NCI-H226 (cell line): ENCODE results near the gene SUCLG2.

Source experiments
- DNase-seq: peaks from one replicate; pipeline ENCODE4 v3.0.0-alpha.2; 2015

SUCLG2 gene

DNA sequence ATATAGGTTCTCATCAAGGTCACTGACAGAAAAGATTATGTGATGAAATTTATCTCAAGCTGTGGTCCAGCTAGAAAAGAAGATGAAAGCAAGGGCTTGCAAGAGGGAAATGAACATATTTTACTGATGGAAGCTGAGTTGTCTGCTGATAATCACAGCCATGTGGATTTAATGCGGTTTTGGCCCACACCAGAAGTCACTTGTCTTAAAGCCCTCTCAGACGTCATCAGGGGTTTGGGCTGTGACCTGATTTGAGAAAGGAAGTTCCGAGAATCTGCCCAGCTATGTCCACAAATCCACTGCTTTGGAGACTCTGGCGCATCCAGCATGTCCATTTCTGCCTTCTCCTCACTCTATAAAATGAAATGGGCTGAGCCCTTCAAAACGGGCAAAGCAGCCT is 278.4 kb downstream of the SUCLG2 start:
- DNase-seq = no peak

DNA sequence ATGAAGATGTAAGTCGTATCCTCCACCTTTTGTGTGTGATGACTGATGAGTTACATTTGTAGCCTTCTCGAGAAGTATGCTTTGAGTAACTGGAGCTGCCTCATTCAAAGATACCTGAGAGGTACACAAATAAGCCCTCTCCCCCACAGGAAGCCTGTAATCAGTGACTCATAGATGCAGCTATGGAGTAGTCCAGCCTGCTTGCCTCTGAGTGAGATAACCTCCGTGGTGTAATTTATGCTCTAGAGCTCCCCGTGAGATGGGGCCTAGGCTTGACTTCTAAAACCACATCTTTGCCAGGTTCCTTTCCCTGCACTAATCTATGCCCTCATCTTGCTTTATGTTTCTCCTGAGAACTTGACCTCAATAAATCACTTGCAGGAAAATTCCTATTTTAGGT is 291.7 kb downstream of the SUCLG2 start:
- DNase-seq = peak; percentile 88

DNA sequence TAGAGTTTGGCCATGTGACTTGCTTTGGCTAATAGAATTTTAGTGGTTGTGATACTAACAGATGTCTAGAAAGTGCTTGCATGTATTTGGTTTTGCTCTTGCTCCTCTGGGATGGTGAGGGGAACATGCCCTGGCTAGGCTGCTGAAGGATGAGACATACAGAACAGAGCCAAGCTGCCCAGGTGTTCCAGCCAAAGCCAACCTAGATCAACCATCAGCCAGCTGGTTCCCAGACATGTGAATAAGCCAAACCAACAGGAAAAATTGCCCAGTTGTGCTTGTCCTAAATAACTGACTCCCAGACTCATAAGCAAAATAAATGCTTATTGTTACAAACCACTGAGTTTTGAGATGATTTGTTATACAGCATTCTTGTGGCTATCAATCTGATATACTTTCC is 292.6 kb downstream of the SUCLG2 start:
- DNase-seq = no peak

DNA sequence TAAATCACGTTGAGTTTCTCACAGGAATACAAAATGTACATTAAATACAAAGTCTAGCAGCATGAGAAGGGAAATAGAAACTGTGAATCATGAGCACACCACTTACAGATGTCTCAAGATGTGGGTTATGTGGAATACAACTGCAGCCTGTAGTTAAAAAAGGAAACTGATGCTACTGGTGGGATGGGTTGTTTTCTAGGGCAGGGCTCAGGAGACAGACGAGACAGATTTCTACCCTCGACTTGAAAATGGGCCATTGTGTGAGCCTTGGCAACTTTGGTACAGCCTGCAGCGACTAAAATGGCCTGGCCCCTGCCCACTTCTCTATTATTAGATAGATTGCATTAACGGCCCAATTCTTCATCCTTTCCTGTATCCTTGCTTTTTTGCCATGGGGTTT is 293.1 kb downstream of the SUCLG2 start:
- DNase-seq = no peak

DNA sequence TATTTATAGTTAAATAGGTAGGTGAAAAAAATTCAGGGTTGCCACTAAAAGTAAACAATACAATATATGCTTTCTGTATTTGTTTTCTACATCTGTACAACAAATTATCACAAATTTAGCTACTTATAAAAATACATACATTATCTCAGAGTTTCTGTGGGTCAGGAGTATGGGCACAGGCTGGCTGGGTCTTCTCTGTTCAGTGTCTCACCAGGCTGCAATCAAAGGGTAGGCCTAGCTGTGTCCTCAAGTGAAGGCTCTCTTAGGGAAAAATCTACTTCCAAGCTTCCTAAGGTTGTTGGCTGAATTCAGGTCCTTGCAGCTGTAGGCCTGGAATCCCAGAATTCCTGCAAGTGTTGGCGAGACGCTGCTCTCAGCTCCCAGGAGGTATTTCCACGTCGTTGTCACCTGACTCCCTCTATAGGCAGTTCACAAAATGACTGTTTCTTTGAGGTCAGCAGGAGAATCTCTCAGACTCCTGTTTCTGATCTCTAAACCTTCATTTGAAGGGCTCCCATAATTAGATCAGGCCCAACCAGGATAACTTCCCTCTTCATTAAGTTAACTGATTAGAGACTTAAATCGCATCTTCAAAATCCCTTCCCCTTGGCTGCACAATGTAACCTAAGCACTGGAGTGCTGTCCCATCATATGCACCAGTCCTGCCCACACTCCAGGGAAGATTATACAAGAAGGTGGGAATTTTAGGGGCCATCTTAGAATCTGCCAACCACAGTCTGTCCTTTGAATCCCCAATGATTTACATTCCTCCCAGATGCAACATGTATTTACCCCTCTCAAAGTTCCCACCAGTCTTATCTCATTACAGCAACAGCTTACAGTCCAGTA is 296.6 kb downstream of the SUCLG2 start:
- peak; percentile 5 for DNase-seq

DNA sequence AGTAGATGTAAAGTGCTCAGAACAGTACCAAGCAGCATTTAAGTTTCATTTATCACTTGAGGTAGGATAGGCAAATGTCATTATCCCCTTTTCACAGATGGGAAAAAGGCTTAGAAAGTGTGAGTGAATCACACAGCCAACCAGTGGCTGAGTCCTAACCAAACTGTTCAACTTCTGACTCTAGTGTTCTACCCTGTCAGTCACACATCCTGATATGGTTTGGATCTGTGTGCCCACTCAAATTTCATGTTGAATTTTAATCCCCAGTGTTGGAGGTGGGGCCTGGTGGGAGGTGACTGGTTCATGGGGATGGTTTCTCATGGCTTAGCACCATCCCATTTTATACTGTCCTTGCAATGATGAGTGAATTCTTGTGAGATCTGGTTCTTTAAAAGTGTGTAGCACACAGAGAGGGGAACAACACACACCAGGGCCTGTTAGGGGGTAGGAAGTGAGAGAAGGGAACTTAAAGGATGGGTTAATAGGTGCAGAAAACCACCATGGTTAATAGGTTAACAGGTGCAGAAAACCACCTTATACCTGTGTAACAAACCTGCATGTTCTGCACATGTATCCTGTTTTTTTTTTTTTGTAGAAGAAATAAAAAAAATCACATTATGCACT is 304.7 kb downstream of the SUCLG2 start:
- DNase-seq = peak; percentile 40

DNA sequence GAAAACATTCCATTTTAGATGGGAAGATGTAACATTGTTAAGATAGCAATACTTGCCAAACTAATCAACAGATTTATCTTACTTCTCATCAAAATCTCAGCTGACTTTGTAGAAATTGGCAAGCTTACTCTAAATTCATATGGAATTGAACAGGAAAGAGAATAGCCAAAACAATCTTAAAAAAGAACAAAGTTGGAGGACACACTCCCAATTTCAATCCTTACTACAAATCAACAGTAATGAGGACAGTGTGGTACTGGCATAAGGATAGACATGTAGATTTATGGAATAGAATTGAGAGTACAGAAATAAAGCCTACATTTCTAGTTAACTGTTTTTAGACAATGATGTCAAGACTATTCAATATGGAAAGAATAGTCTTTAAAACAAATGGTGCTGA is 308.3 kb downstream of the SUCLG2 start:
- no peak for DNase-seq

DNA sequence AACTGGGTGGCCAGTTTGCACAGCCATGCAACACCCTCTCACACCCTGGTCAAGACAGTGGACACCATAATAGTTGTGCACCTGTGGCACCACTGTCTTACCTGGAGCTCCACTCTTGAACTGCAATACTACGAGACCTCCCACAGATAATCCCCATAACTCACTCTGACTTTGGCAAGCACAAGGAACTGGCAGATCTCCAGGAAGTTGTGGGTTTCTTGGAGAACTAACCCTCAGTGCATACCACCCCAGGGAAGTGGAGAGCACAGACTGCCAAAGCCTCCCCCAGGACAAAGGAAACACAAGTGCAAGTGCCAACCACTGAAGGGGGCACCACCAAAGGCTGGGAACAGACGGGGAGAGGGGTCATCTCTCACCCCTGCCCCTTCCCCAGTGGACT is 318.6 kb downstream of the SUCLG2 start:
- peak; percentile 21 for DNase-seq

DNA sequence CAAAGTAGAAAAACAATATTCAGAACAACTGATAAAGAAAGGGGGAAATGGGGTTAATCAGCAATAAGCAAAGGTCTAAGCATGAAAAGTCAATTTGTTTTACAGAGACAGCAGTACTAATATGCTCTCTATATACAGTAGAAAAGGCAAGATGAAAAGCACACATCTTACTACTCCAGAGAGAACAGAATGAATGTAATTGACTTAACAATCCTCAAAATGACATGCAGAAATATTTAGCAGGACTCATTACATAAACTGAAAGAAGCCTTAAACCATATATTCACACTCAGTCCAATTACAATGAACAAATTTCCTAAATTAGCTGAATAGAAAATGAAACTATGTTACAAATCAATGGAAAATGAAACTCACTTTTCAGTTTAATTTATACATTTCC is 319.8 kb downstream of the SUCLG2 start:
- DNase-seq = no peak

DNA sequence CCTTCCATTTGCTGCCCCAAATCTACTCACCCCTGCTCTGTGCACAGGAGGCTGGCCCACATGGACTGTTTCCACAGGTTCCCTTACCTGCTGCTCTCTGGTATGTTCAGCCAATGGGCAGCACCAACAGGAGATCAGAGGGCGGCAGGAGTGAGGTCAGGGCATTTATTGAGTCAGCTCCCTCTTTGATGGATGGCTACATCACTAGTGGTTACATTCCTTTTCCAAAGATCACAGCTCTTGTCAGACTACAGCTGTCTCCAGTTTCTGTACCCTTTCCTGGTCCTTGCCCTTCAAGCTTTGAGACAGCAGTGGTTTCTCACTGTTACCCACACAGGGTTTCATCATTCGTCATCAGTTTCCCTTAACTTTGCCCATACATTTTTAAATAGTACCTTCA is 325.1 kb downstream of the SUCLG2 start:
- peak; percentile 31 for DNase-seq

DNA sequence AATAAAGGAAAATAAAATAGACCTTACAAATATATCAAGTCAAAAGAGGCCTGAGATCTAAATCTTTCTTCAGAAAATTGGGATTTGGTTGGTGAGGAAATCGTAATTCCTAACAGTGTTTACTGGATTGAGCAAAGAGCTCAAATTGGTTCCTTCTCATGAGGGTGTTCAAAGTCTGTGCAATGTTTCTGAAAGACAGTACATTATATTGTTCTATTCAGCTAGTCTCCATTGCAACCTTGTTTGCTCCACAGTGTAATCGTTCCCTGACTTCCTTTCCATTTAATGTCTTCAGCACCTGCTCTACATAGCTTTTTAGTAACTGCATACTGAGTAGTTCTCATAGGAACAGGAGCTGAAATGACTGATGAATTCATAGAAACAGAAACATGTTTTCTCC is 326.8 kb downstream of the SUCLG2 start:
- DNase-seq = no peak

DNA sequence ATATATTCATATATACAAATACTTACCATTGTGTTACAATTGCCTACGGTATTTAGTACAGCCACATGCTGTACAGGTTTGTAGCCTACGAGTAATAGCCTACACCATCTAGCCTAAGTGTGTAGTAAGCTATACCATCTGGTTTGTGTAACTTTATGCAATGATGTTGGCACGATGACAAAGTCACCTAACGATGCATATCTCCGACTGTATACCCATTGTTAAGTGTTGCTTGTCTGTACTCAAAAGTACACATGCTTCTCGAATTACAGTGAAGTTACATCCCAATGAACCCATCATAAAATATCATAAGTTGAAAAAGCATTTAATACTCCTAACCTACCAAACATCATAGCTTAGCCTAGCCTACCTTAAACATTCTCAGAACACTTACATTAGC is 329.2 kb downstream of the SUCLG2 start:
- DNase-seq = no peak
